Keratinocyte (primary cell): ENCODE data around the gene ABCA3. TPM values are rescaled to one million over a fixed set of nuclear protein-coding genes. Genes with fewer than 3 reads are reported as not detected.

Source experiments
- DNase-seq: peaks from one replicate; pipeline ENCODE4 v3.0.0-alpha.2; 2011; ENCODE audit warnings: low read depth, missing footprints, low spot score
- FAIRE-seq: peaks from 2 replicates; lab custom pipeline; 2011; peaks lifted over from hg19 to GRCh38; lab: Jason Lieb, UNC
- H2AFZ ChIP-seq: 2 replicates; pipeline ENCODE4 v1.6.0; 2012; ENCODE audit warnings: low read length, control low read depth, inconsistent platforms; ENCODE audit not compliant: control insufficient read depth
- H3K27ac ChIP-seq: 2 replicates; pipeline ENCODE4 v1.5.1; 2011; ENCODE audit warnings: low read length; ENCODE audit not compliant: control insufficient read depth, insufficient read depth
- H3K27me3 ChIP-seq: 3 replicates; pipeline ENCODE4 v1.6.0; 2011; ENCODE audit warnings: low read length; ENCODE audit not compliant: control insufficient read depth, insufficient read depth; ENCODE audit errors: extremely low read depth
- H3K36me3 ChIP-seq, 2 experiments: 2 replicates in 1 of 2; 3 replicates in 1 of 2; pipeline ENCODE4 v1.5.1; 2011; ENCODE audit warnings: low read length in 2 of 2, mild to moderate bottlenecking in 1 of 2; ENCODE audit not compliant: control insufficient read depth in 2 of 2, insufficient read depth in 2 of 2; ENCODE audit errors: extremely low read depth in 1 of 2
- H3K4me1 ChIP-seq: 3 replicates; pipeline ENCODE4 v1.5.1; 2011; ENCODE audit warnings: low read length; ENCODE audit not compliant: control insufficient read depth, insufficient read depth; ENCODE audit errors: extremely low read depth
- H3K4me2 ChIP-seq: 3 replicates; pipeline ENCODE4 v1.6.0; 2011; ENCODE audit warnings: low read depth, low read length; ENCODE audit not compliant: control insufficient read depth, insufficient read depth; ENCODE audit errors: extremely low read depth
- H3K4me3 ChIP-seq, 3 experiments: fragments of 200-600 bp in 1 of 3; sonication (generic) in 1 of 3; 2 replicates in 2 of 3; 3 replicates in 1 of 3; pipeline ENCODE4 v1.5.1; 2011 to 2016; ENCODE audit warnings: low read length in 3 of 3, mild to moderate bottlenecking in 3 of 3, control low read depth in 2 of 3, inconsistent platforms in 1 of 3, low read depth in 1 of 3, mixed read lengths in 1 of 3, mixed run types in 1 of 3, moderate library complexity in 1 of 3; ENCODE audit not compliant: control insufficient read depth in 2 of 3, insufficient read depth in 2 of 3; ENCODE audit errors: extremely low read depth in 1 of 3
- H3K79me2 ChIP-seq: 2 replicates; pipeline ENCODE4 v1.6.0; 2012; ENCODE audit warnings: low read length; ENCODE audit not compliant: control insufficient read depth, insufficient read depth
- H3K9ac ChIP-seq: 3 replicates; pipeline ENCODE4 v1.6.0; 2011; ENCODE audit warnings: low read length; ENCODE audit not compliant: control insufficient read depth, insufficient read depth; ENCODE audit errors: extremely low read depth
- H3K9me1 ChIP-seq: 3 replicates; pipeline ENCODE4 v1.6.0; 2011; ENCODE audit warnings: low read length; ENCODE audit not compliant: control insufficient read depth, insufficient read depth; ENCODE audit errors: extremely low read depth
- H3K9me3 ChIP-seq: 2 replicates; pipeline ENCODE4 v1.5.1; 2012; ENCODE audit warnings: low read depth, low read length; ENCODE audit not compliant: control insufficient read depth
- H4K20me1 ChIP-seq: 3 replicates; pipeline ENCODE4 v1.6.0; 2011; ENCODE audit warnings: low read length; ENCODE audit not compliant: control insufficient read depth, insufficient read depth; ENCODE audit errors: extremely low read depth
- EZH2 ChIP-seq: IDR thresholded peaks from one replicate; pipeline ENCODE4 v1.6.1; 2012; ENCODE audit warnings: inconsistent platforms, mild to moderate bottlenecking, low read length, moderate library complexity
- dilution Hi-C: fragments of 300-500 bp; cut with MboI; formaldehyde crosslinking; loops from one replicate; pipeline ENCODE4 v1.7.0; 2020; ENCODE audit warnings: low sequenced_read_pairs; ENCODE audit not compliant: extremely low pct_ligation_motif_present
- polyA plus RNA-seq, 5 experiments: library from polyadenylated mRNA; depleted of rRNA in 3 of 5; stranded (reverse) in 3 of 5; stranded (forward) in 1 of 5; unstranded in 1 of 5; fragments of >200 nt; gene quantifications; 1 replicate in 1 of 5; 2 replicates in 3 of 5; 3 replicates in 1 of 5; pipeline versions ENCODE4 v1.2.1 to v1.2.3, GENCODE V29; 2011 to 2012; ENCODE audit warnings: missing spikeins in 2 of 5, low read depth in 1 of 5, low replicate concordance in 1 of 5
- TF ChIP-seq, protein P1 (sequence below), 3 experiments: IDR thresholded peaks in 1 of 3; conservative IDR thresholded peaks in 1 of 3; optimal IDR thresholded peaks in 1 of 3; 2 replicates in 2 of 3; 3 replicates in 1 of 3; pipeline versions ENCODE3 to v1.5.1; 2011; ENCODE audit warnings: low read length in 3 of 3, mild to moderate bottlenecking in 3 of 3, moderate library complexity in 2 of 3, control low read depth in 1 of 3, inconsistent platforms in 1 of 3; ENCODE audit not compliant: insufficient read depth in 2 of 3; ENCODE audit errors: extremely low read depth in 1 of 3

ABCA3 gene
- polyA plus RNA-seq, 1 donor (not counting 4 experiments of a cell fraction or from before 2014, with no cell fraction given): 0.08 TPM

GRCh38 chr16:2232094-2232990 lies 108.2 kb downstream of the ABCA3 start:
- Histone ChIP-seq H3K36me3 (peaks cover 26 to 52% of the 10 kb centered on the region in 2 experiments), H2AFZ (no peak overlapping the region), H3K27ac (no peak overlapping the region), H3K4me3 (no peak overlapping the region), H3K27me3 (peaks cover 19% of the 10 kb centered on the region), H4K20me1 (peaks cover 10% of the 10 kb centered on the region), H3K4me2 (no peak overlapping the region), H3K9me1 (peaks cover 3% of the 10 kb centered on the region), H3K9me3 (no peaks in the 10 kb centered on the region), H3K4me1 (peaks cover 11% of the 10 kb centered on the region), H3K9ac (no peak overlapping the region), H3K79me2 (peaks cover 11% of the 10 kb centered on the region)
- DNase-seq: no peak
- FAIRE-seq: no peak
- dilution Hi-C loops: no loop called here
- no peak for TF ChIP-seq EZH2
- TF ChIP-seq, protein P1, sequence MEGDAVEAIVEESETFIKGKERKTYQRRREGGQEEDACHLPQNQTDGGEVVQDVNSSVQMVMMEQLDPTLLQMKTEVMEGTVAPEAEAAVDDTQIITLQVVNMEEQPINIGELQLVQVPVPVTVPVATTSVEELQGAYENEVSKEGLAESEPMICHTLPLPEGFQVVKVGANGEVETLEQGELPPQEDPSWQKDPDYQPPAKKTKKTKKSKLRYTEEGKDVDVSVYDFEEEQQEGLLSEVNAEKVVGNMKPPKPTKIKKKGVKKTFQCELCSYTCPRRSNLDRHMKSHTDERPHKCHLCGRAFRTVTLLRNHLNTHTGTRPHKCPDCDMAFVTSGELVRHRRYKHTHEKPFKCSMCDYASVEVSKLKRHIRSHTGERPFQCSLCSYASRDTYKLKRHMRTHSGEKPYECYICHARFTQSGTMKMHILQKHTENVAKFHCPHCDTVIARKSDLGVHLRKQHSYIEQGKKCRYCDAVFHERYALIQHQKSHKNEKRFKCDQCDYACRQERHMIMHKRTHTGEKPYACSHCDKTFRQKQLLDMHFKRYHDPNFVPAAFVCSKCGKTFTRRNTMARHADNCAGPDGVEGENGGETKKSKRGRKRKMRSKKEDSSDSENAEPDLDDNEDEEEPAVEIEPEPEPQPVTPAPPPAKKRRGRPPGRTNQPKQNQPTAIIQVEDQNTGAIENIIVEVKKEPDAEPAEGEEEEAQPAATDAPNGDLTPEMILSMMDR (optimal IDR thresholded peaks at IDR 0.05 in 1 of 3, IDR thresholded peaks at IDR 0.05 in 1 of 3, conservative IDR thresholded peaks at IDR 0.05 in 1 of 3; ENCODE audit: extremely low read depth in 1 of 3, insufficient read depth in 2 of 3, low read length in 3 of 3): no peak

DNA sequence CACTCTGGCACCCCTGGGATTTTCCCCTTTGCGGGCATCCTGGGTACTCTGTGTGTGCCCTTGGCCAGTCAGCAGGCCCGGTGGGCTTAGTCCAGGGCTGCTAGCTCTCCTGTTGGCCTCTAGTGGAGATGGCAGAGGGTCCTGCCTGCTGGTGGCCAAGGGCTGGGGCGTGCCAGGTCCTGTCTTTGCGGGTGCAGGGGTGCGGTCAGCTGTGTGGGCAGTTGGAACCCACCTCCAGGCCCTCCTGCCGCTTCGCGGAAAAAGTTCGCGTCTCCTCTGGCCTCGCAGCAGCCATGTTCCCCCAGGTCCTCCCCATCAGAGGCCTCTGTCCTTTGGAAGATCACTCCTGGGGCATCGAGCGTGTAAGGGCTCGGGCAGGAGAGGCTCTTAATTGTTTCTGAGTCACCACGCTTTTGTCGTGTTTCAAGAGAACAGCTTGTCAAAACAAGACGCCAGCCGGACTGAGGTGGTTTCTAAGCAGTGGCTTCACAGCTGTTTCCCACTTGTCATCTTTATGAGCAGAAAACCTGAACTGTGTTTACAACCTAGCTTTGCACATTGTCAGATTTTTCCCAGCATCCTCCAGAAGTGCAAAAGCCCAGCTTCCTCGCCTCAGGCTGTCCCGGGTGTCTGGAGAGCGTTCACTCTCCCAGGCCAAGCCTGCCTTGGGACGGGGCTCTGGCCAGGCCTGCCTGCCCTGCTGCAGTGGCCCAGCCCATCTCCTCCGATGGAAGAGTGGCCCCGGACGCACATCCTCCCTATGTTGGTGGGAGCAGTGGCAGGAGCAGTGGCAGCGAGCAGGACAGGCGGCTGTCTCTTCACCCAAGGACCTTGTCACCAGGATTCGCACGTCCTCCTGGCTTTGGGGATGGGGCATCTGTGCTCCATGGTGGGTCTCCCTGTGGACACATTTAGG lies 109.3 kb downstream of the ABCA3 start:
- FAIRE-seq (peak; percentile 9), DNase-seq (no peak)
- Histone ChIP-seq H2AFZ (no peak overlapping the region), H3K27me3 (peaks cover 8% of the 10 kb centered on the region), H3K9me3 (no peaks in the 10 kb centered on the region), H3K36me3 (peaks cover 26 to 53% of the 10 kb centered on the region in 2 experiments), H3K4me2 (peak overlapping the region; percentile 3), H3K9ac (no peak overlapping the region), H3K27ac (no peak overlapping the region), H4K20me1 (peaks cover 9% of the 10 kb centered on the region), H3K79me2 (peaks cover 20% of the 10 kb centered on the region), H3K9me1 (peaks cover 3% of the 10 kb centered on the region), H3K4me1 (peaks cover 14% of the 10 kb centered on the region), H3K4me3 (no peak overlapping the region)
- dilution Hi-C loops: no loop called here
- TF ChIP-seq, protein P1 (optimal IDR thresholded peaks at IDR 0.05 in 1 of 3, IDR thresholded peaks at IDR 0.05 in 1 of 3, conservative IDR thresholded peaks at IDR 0.05 in 1 of 3; ENCODE audit: extremely low read depth in 1 of 3, insufficient read depth in 2 of 3, low read length in 3 of 3): no peak
- TF ChIP-seq EZH2: no peak
